ENCODE measurements around the gene LARGE2. TPM values are rescaled to one million over a fixed set of nuclear protein-coding genes. Genes with fewer than 3 reads are reported as not detected.

Gene LARGE2
- total RNA-seq, 6 experiments from 2014 or later = 0.43 to 3.5 (median 2.4) TPM

DNA sequence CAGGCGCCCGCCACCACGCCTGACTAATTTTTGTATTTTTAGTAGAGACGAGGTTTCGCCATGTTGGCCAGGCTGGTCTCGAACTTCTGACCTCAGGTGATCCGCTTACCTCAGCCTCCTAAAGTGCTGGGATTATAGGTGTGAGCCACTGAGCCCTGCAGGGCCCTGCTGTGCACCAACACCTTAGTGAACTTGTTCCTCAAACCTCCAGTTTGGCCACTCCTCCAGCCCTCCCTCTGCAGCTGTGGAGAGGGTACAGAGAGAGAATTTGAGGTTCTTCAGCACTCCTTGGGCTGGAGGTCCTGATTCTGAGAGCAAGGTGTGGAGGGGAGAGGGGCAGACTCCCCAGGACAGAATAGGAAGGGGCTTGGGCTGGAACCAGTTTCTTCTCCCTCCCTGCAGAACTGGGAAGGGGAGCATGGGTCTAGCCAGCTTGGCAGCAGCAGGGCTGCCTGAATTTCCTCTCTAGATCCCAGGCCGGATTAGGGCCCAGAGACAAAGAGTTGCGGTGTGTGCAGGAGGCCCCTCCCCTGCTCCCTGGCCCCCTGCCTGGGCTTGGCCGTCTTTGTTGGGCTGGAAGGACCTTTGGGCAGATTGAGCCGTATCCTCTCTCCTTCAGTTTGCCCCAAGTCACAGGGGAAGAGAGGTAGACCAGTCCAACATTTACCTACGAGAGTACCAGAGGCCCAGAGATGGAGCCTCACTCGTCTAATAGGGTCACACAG lies 2.5 kb upstream of the LARGE2 start:
- Histone ChIP-seq H3K4me3 (no peak overlapping the region), H3K27me3 (no peaks in the 10 kb centered on the region), H3K9me3 (no peaks in the 10 kb centered on the region), H3K4me1 (peaks cover 0 to 26% (median 6%) of the 10 kb centered on the region in 4 donors), H3K27ac (no peak overlapping the region), H3K36me3 (peaks cover 0 to 6% (median 0%) of the 10 kb centered on the region in 4 donors)
- intact Hi-C loops (cut with DNase I) = no loop called here
- WGBS (ENCODE audit: insufficient coverage, low coverage, low lambda C conversion rate, missing lambda C conversion rate) = 98% methylated on average over 7 of the region's 13 CpGs
- ATAC-seq = no peak
- TF ChIP-seq POLR2A (IDR thresholded peaks at IDR 0.05) = no peak
- TF ChIP-seq, protein P1, sequence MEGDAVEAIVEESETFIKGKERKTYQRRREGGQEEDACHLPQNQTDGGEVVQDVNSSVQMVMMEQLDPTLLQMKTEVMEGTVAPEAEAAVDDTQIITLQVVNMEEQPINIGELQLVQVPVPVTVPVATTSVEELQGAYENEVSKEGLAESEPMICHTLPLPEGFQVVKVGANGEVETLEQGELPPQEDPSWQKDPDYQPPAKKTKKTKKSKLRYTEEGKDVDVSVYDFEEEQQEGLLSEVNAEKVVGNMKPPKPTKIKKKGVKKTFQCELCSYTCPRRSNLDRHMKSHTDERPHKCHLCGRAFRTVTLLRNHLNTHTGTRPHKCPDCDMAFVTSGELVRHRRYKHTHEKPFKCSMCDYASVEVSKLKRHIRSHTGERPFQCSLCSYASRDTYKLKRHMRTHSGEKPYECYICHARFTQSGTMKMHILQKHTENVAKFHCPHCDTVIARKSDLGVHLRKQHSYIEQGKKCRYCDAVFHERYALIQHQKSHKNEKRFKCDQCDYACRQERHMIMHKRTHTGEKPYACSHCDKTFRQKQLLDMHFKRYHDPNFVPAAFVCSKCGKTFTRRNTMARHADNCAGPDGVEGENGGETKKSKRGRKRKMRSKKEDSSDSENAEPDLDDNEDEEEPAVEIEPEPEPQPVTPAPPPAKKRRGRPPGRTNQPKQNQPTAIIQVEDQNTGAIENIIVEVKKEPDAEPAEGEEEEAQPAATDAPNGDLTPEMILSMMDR (IDR thresholded peaks at IDR 0.05) = no peak
- peak in 2 of 3 donors; percentile 9 to 25 for DNase-seq

DNA sequence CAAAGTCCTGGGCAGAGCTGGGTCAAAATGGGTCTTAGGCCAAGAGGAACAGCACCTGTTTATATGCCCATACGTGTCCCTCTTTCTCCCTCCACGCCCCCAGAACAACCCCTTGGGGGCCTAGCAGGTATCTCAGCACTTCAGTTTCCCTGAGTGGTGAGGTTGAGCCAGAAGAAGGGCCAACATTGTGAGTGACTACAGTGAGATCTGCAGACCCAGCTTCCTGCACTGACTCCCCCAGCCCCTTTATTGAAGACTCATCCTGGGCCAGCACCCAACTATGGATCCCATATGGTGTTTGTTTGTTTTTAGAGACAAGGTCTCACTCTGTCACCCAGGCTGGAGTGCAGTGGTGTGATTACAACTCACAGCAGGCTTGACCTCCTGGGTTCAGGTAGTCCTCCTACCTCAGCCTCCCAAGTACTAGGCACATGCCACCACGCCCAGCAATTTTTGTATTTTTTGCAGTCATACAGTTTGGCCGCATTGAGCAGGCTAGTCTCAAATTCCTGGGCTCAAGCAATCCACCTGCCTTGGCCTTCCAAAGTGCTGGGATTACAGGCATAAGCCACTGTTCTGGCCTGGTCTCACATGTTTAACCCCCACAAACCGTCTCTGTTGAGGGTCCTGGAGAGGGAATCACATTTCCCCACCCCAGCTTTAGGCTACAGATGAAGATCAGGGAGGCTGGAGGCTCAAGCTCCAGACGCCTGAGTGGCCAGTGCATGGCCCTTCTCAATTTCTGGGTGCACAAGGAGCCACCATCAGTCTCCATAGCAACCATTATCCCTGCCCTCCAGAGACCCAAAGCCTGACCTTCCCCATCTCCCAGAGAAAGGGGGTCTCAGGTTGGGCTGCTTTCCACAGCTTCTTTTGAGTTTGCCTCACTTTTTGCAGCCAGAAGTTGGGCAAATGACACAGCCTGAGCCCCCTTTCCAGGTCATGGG lies 1.7 kb upstream of the LARGE2 start:
- intact Hi-C loops (cut with DNase I) = no loop called here
- Histone ChIP-seq H3K27me3 (no peaks in the 10 kb centered on the region), H3K36me3 (no peaks in the 10 kb centered on the region), H3K9me3 (no peaks in the 10 kb centered on the region), H3K4me3 (no peak overlapping the region), H3K27ac (no peak overlapping the region), H3K4me1 (peaks cover 0 to 25% (median 6%) of the 10 kb centered on the region in 4 donors)
- no peak for ATAC-seq
- DNase-seq = no peak
- no peak for TF ChIP-seq POLR2A (IDR thresholded peaks at IDR 0.05)
- TF ChIP-seq, protein P1 (IDR thresholded peaks at IDR 0.05) = no peak
- WGBS (ENCODE audit: insufficient coverage, low coverage, low lambda C conversion rate, missing lambda C conversion rate) = 85% methylated on average over 4 of the region's 6 CpGs

DNA sequence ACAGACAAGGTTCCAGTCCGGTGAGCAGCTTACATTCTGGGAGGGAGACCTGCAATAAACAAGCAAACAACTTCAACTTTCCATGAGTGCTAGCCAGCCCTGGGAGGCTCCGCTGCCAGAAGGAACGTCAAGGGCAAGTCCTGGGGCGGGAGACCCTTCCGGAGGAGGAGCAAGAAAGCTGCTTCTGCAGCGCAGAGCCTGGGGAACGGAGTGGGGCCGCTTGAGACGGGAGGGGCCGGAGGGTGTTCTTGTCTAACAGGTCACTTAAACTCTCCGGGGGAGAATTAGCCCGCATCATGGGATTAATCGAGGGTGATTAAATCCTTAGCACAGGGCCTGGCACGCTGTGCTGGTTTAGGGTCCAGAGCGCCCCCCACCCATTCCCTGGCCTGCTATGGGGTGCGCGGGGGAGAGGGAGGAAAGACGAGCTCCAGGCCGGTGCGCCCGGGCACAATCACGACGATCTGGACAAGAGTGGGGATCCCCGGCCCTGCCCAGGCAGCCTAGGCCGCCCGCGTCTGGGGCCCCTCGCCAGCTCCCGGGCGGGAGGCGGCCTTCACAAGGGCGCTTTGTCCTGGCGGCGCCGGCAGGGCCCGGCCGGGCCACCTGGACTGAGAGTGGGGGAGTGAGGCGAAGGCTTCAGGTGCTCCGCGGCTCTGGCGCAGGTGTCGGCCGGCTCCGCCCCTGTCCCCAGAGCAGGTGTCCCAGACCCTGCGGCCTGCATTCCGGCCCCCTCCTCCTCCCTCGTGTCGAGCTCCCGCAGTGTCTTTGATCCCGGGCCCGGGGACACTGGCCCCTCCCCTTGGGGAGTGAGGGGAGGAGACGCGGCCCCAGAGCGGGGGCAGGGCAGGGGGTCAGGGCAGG lies 663 bp upstream of the LARGE2 start:
- Histone ChIP-seq H3K4me1 (peaks cover 0 to 15% (median 2%) of the 10 kb centered on the region in 4 donors), H3K9me3 (no peaks in the 10 kb centered on the region), H3K27ac (no peak overlapping the region), H3K36me3 (no peaks in the 10 kb centered on the region), H3K27me3 (no peaks in the 10 kb centered on the region), H3K4me3 (peak overlapping the region; percentile 32 to 54 (median 53))
- peak; percentile 2 to 55 (median 16) for ATAC-seq
- intact Hi-C loops (cut with DNase I) = no loop called here
- peak; percentile 20 to 75 (median 66) for DNase-seq
- no peak for TF ChIP-seq POLR2A (IDR thresholded peaks at IDR 0.05)
- TF ChIP-seq, protein P1 (IDR thresholded peaks at IDR 0.05) = no peak
- 7% methylated on average over 6 of the region's 54 CpGs for WGBS (ENCODE audit: insufficient coverage, low coverage, low lambda C conversion rate, missing lambda C conversion rate)

Data from right lobe of liver (tissue), 6 donors.